Spleen (tissue), 11 donors: ENCODE measurements around the gene PRKG1. TPM values are rescaled to one million over a fixed set of nuclear protein-coding genes. Genes with fewer than 3 reads are reported as not detected.

Source experiments
- DNase-seq: peaks from one replicate; pipeline ENCODE4 v3.0.0-alpha.2; 2020
- H3K27ac ChIP-seq, 8 donors: fragments of 200-600 bp; sonication (generic) in 7 of 8; 1 replicate in 4 of 8; 2 replicates in 4 of 8; pipeline versions ENCODE4 v1.5.0 to v1.8.0; 2016 to 2021; ENCODE audit warnings: inconsistent platforms in 4 of 8, mild to moderate bottlenecking in 4 of 8, moderate library complexity in 1 of 8
- H3K27me3 ChIP-seq, 7 donors: fragments of 200-600 bp; sonication (generic) in 6 of 7; replicated peaks in 1 of 7; 1 replicate in 4 of 7; 2 replicates in 3 of 7; pipeline versions ENCODE4 v1.5.0 to v1.8.0; 2016 to 2021; ENCODE audit warnings: inconsistent platforms in 3 of 7, mild to moderate bottlenecking in 1 of 7
- H3K36me3 ChIP-seq, 6 donors: fragments of 200-600 bp; sonication (generic) in 5 of 6; 1 replicate in 4 of 6; 2 replicates in 2 of 6; pipeline versions ENCODE4 v1.5.0 to v1.8.0; 2016 to 2021; ENCODE audit warnings: inconsistent platforms in 2 of 6
- H3K4me1 ChIP-seq, 6 donors: fragments of 200-600 bp; sonication (generic) in 5 of 6; 1 replicate in 3 of 6; 2 replicates in 3 of 6; pipeline versions ENCODE4 v1.5.0 to v1.8.0; 2016 to 2021; ENCODE audit warnings: inconsistent platforms in 3 of 6
- H3K4me3 ChIP-seq, 8 donors: fragments of 200-600 bp; sonication (generic) in 7 of 8; 1 replicate in 4 of 8; 2 replicates in 4 of 8; pipeline versions ENCODE4 v1.5.0 to v1.8.0; 2016 to 2021; ENCODE audit warnings: inconsistent platforms in 4 of 8, mild to moderate bottlenecking in 4 of 8, moderate library complexity in 2 of 8
- H3K9me3 ChIP-seq, 8 donors: fragments of 200-600 bp; sonication (generic) in 7 of 8; 1 replicate in 4 of 8; 2 replicates in 4 of 8; pipeline versions ENCODE4 v1.5.0 to v1.8.0; 2016 to 2021; ENCODE audit warnings: inconsistent platforms in 4 of 8
- POLR2A ChIP-seq, 3 donors: fragments of 450-650 bp; IDR thresholded peaks; one replicate each; pipeline ENCODE4 v1.5.1; 2017; ENCODE audit warnings: antibody characterized with exemption in 3 of 3, mild to moderate bottlenecking in 1 of 3
- POLR2AphosphoS5 ChIP-seq, 3 donors: sonication (generic); formaldehyde crosslinking; IDR thresholded peaks; one replicate each; pipeline ENCODE4 v1.5.1; 2017; ENCODE audit warnings: antibody characterized with exemption in 3 of 3
- WGBS, 5 donors: extraction: QIAGEN DNeasy Blood & Tissue Kit in 3 of 5; methylation state at CpG; one replicate each; pipeline versions ENCODE4 v1.1.5 to v1.1.7; 2013 to 2018; 5-methylcytosine and 5-hydroxymethylcytosine counted together
- intact Hi-C: fragments of 100-400 bp; cut with DNase I; formaldehyde crosslinking; loops from one replicate; pipeline ENCODE4 v1.15.0; 2023; ENCODE audit warnings: low total_unique reads
- polyA plus RNA-seq, 3 donors: library from polyadenylated mRNA; stranded (reverse); fragments of 200-250 nt; gene quantifications; one replicate each; pipeline ENCODE4 v1.2.1, GENCODE V29; 2013
- total RNA-seq, 7 donors: library from RNA; depleted of rRNA in 3 of 7; stranded (reverse); fragments of >200 nt in 3 of 7; fragmentation: NEBNext Ultra II Directional in 4 of 7; extraction: Animal tissue kit (Norgen Biotek cat#: 25700) in 4 of 7; gene quantifications; one replicate each; pipeline versions ENCODE4 v1.1.0 to v1.2.1, GENCODE V29; 2016 to 2021
- TF ChIP-seq, protein P1 (sequence below), 11 experiments: fragments of 200-600 bp in 7 of 11; fragments of 450-650 bp in 4 of 11; sonication (generic) in 4 of 11; IDR thresholded peaks in 8 of 11; conservative IDR thresholded peaks in 3 of 11; 1 replicate in 7 of 11; 2 replicates in 4 of 11; pipeline versions ENCODE4 v1.4.0 to v1.8.0; 2016 to 2021; ENCODE audit warnings: antibody characterized with exemption in 11 of 11, inconsistent platforms in 4 of 11, mild to moderate bottlenecking in 1 of 11
- donor health status: healthy with polysubstance abuse.
- donor health status: DM: no; HTN: no; CAD: no; lungs with moderate emphysema.
- donor health status: DM: no; HTN: no; CAD: no.
- donor health status: Bipolar disorder and iron deficiency.
- donor health status: healthy.
- donor health status: DM: no; HTN: no; CAD: no.
- donor health status: DM: yes; HTN: yes; CAD: no.

PRKG1 gene
- total and polyA plus RNA-seq, 10 donors, result 0.65 to 10.5 (median 7.2) TPM

DNA sequence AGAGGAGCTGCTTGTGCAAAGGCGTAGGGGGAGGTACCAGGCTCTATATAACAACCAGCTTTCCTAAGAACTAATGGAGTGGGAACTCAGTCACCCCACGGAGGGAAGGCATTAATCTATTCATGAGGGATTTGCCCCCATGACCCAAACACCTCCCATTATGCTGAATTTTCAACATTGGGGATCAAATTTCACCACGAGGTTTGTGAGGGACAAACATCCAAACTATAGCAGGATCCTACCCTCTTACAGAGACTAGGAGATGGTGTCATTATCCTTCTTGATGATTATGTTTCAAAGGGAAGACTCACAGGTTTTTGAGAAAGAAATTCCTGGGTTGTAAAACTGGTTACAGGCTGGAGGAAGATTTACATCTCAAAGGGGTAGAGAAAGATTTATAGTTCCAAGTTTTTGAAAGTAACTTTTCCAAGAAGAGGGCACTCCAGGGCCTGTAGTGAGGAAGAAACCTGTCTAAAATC, 944.8 kb downstream of the PRKG1 start:
- Histone ChIP-seq H3K9me3 (peaks cover 0 to 23% (median 13%) of the 10 kb centered on the region in 8 donors), H3K27me3 (no peaks in the 10 kb centered on the region), H3K4me3 (no peak overlapping the region), H3K4me1 (no peaks in the 10 kb centered on the region), H3K27ac (no peak overlapping the region), H3K36me3 (no peaks in the 10 kb centered on the region)
- intact Hi-C loops, result no loop called here
- 53 to 70% (median 62%) methylated on average over 3 of the region's 3 CpGs for WGBS, 5 donors
- TF ChIP-seq POLR2AphosphoS5 (IDR thresholded peaks at IDR 0.05), result no peak
- TF ChIP-seq, protein P1, sequence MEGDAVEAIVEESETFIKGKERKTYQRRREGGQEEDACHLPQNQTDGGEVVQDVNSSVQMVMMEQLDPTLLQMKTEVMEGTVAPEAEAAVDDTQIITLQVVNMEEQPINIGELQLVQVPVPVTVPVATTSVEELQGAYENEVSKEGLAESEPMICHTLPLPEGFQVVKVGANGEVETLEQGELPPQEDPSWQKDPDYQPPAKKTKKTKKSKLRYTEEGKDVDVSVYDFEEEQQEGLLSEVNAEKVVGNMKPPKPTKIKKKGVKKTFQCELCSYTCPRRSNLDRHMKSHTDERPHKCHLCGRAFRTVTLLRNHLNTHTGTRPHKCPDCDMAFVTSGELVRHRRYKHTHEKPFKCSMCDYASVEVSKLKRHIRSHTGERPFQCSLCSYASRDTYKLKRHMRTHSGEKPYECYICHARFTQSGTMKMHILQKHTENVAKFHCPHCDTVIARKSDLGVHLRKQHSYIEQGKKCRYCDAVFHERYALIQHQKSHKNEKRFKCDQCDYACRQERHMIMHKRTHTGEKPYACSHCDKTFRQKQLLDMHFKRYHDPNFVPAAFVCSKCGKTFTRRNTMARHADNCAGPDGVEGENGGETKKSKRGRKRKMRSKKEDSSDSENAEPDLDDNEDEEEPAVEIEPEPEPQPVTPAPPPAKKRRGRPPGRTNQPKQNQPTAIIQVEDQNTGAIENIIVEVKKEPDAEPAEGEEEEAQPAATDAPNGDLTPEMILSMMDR (IDR thresholded peaks at IDR 0.05 in 8 of 11, conservative IDR thresholded peaks at IDR 0.05 in 3 of 11), result no peak
- TF ChIP-seq POLR2A (IDR thresholded peaks at IDR 0.05), result no peak
- DNase-seq, result no peak

DNA sequence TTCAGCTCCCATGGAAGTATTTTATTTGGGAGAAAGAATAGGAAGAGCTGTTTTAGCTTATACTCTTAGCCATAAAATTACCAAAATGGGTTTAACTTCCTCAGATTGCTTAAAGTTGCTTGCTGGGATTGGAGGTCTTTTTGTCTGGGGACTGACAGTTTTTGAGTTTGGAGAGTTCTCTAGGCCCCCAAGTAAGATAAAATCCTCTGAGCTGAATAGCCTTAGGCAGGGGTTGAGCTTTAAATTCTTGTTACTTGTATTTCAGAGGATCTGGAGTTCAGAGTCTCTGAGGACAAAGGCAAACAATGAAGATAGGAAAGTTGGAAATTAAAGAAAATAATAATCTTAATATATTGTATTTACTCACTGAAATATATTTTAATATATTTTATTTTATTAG, 945.4 kb downstream of the PRKG1 start:
- no peaks in the 10 kb centered on the region for H3K27me3 ChIP-seq
- H3K27ac ChIP-seq, result no peak overlapping the region
- intact Hi-C loops, result no loop called here
- H3K4me3 ChIP-seq, result no peak overlapping the region
- H3K4me1 ChIP-seq, result no peaks in the 10 kb centered on the region
- no peak for DNase-seq
- H3K9me3 ChIP-seq, result peaks cover 0 to 18% (median 8%) of the 10 kb centered on the region in 8 donors
- H3K36me3 ChIP-seq, result no peaks in the 10 kb centered on the region
- TF ChIP-seq POLR2AphosphoS5 (IDR thresholded peaks at IDR 0.05) (no peak), POLR2A (IDR thresholded peaks at IDR 0.05) (no peak)
- TF ChIP-seq, protein P1 (IDR thresholded peaks at IDR 0.05 in 8 of 11, conservative IDR thresholded peaks at IDR 0.05 in 3 of 11), result no peak

DNA sequence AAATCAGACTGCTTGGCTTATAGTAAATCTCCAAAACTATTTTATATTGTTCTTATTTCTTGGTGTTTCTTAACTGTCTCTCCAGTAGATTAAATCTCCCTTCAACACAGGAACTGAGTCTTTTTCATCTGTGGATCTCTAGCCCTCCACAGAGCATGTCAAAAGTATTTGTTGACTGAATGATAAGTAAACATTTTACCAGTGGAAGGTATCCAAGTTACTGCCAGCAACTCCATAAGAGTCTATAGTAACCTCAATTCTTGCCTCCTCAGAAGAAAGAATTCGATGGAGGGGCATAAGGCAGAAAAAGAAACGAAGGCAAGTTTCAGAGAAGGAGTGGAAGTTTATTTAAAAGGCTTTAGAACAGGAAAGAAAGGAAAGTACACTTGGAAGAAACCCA, 945.9 kb downstream of the PRKG1 start:
- H3K4me3 ChIP-seq, result no peak overlapping the region
- 53 to 76% (median 67%) methylated on average over 2 of the region's 2 CpGs for WGBS, 5 donors
- H3K4me1 ChIP-seq, result no peaks in the 10 kb centered on the region
- no peak for DNase-seq
- H3K27me3 ChIP-seq, result no peaks in the 10 kb centered on the region
- intact Hi-C loops, result no loop called here
- TF ChIP-seq, protein P1 (IDR thresholded peaks at IDR 0.05 in 8 of 11, conservative IDR thresholded peaks at IDR 0.05 in 3 of 11), result no peak
- TF ChIP-seq POLR2AphosphoS5 (IDR thresholded peaks at IDR 0.05) (no peak), POLR2A (IDR thresholded peaks at IDR 0.05) (no peak)
- no peaks in the 10 kb centered on the region for H3K36me3 ChIP-seq
- no peak overlapping the region for H3K27ac ChIP-seq
- H3K9me3 ChIP-seq, result peaks cover 0 to 13% (median 3%) of the 10 kb centered on the region in 8 donors

DNA sequence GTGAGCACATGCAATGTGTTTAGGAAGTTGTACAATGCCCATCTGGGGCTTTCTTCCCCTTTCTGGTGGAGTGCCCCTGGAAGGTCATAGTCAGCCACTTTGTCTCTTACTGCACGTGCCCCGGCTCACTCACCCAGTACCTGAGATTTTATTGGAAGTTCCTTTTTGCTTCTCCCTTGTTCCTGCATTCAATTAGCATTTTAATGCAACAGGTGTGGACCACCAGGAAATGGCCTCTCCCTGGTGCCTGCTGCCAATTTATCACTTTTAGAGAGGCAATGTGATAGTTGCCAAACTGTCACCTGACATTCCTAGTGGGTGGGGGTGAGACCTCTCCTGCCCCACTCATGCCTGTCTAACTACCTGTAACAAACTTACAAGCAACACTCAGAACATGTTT, 946.4 kb downstream of the PRKG1 start:
- intact Hi-C loops, result no loop called here
- DNase-seq, result no peak
- no peak overlapping the region for H3K4me3 ChIP-seq
- TF ChIP-seq, protein P1 (IDR thresholded peaks at IDR 0.05 in 8 of 11, conservative IDR thresholded peaks at IDR 0.05 in 3 of 11), result no peak
- TF ChIP-seq POLR2AphosphoS5 (IDR thresholded peaks at IDR 0.05) (no peak), POLR2A (IDR thresholded peaks at IDR 0.05) (no peak)
- no peak overlapping the region for H3K27ac ChIP-seq
- 43 to 72% (median 50%) methylated on average over 2 of the region's 2 CpGs for WGBS, 5 donors
- H3K36me3 ChIP-seq, result no peaks in the 10 kb centered on the region
- no peaks in the 10 kb centered on the region for H3K27me3 ChIP-seq
- peaks cover 0 to 9% (median 0%) of the 10 kb centered on the region in 8 donors for H3K9me3 ChIP-seq
- no peaks in the 10 kb centered on the region for H3K4me1 ChIP-seq
